Measurements from ENCODE around the gene RXRA. TPM values are rescaled to one million over a fixed set of nuclear protein-coding genes. Genes with fewer than 3 reads are reported as not detected.

The RXRA gene
- polyA plus RNA-seq, 1 donor from 2014 or later = 2.7 TPM

DNA sequence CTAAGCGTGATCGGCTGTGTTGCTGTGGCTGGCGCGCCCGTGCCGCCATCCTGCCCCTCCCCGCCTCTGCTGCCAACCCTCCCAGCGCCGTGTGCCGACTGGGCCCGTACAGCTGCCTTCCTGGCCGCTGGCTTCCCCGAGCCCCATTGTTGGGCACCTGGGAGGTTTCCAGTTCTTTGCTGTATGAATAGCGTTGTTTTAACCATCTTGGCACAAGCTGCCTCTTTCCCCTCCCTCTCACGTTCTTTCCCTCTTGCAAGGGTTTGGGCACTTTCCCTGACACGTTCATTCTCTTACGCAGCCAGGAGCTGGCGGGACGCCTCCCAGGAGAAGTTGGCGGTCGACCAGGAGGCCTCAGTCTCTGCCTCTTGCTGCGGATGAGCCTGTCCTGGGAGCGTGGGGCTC, 43.1 kb upstream of the RXRA start:
- H3K9ac ChIP-seq (ENCODE audit: low read length) = no peak overlapping the region
- H3K9me3 ChIP-seq (ENCODE audit: low read length) = no peaks in the 10 kb centered on the region
- no peaks in the 10 kb centered on the region for H3K27me3 ChIP-seq (ENCODE audit: insufficient read depth, low read depth, low read length)
- H2AFZ ChIP-seq (ENCODE audit: low read depth, low read length) = no peak overlapping the region
- no peak overlapping the region for H3K27ac ChIP-seq (ENCODE audit: low read length)
- H3K79me2 ChIP-seq (replicated peaks; ENCODE audit: insufficient read depth, low read length) = no peaks in the 10 kb centered on the region
- no peak overlapping the region for H3K4me3 ChIP-seq (ENCODE audit: low read length)
- no peaks in the 10 kb centered on the region for H3K9me2 ChIP-seq (ENCODE audit: insufficient read depth, low read length)
- no peaks in the 10 kb centered on the region for H3F3A ChIP-seq (ENCODE audit: insufficient read depth, low read length, poor library complexity, severe bottlenecking)
- no peaks in the 10 kb centered on the region for H4K20me1 ChIP-seq (ENCODE audit: insufficient read depth)
- TF ChIP-seq SMC3 (conservative IDR thresholded peaks at IDR 0.05; ENCODE audit: poor library complexity) (no peak), RAD21 (conservative IDR thresholded peaks at IDR 0.05) (no peak), EZH2 (IDR thresholded peaks at IDR 0.05; ENCODE audit: borderline replicate concordance, insufficient read depth, low read length, poor library complexity, severe bottlenecking) (no peak), CTCF (IDR thresholded peaks at IDR 0.05; ENCODE audit: poor library complexity, severe bottlenecking) (no peak), TAF1 (IDR thresholded peaks at IDR 0.05; ENCODE audit: low read depth) (no peak), POLR2AphosphoS5 (IDR thresholded peaks at IDR 0.05) (no peak), EP300 (conservative IDR thresholded peaks at IDR 0.05; ENCODE audit: poor library complexity, severe bottlenecking) (no peak), MXI1 (conservative IDR thresholded peaks at IDR 0.05; ENCODE audit: poor library complexity, severe bottlenecking) (no peak)
- TF ChIP-seq, protein P1, sequence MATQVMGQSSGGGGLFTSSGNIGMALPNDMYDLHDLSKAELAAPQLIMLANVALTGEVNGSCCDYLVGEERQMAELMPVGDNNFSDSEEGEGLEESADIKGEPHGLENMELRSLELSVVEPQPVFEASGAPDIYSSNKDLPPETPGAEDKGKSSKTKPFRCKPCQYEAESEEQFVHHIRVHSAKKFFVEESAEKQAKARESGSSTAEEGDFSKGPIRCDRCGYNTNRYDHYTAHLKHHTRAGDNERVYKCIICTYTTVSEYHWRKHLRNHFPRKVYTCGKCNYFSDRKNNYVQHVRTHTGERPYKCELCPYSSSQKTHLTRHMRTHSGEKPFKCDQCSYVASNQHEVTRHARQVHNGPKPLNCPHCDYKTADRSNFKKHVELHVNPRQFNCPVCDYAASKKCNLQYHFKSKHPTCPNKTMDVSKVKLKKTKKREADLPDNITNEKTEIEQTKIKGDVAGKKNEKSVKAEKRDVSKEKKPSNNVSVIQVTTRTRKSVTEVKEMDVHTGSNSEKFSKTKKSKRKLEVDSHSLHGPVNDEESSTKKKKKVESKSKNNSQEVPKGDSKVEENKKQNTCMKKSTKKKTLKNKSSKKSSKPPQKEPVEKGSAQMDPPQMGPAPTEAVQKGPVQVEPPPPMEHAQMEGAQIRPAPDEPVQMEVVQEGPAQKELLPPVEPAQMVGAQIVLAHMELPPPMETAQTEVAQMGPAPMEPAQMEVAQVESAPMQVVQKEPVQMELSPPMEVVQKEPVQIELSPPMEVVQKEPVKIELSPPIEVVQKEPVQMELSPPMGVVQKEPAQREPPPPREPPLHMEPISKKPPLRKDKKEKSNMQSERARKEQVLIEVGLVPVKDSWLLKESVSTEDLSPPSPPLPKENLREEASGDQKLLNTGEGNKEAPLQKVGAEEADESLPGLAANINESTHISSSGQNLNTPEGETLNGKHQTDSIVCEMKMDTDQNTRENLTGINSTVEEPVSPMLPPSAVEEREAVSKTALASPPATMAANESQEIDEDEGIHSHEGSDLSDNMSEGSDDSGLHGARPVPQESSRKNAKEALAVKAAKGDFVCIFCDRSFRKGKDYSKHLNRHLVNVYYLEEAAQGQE (IDR thresholded peaks at IDR 0.05; ENCODE audit: borderline replicate concordance) = no peak
- no peak overlapping the region for H3K4me2 ChIP-seq (ENCODE audit: low read length)
- no peaks in the 10 kb centered on the region for H3K36me3 ChIP-seq (ENCODE audit: insufficient read depth, low read length)

DNA sequence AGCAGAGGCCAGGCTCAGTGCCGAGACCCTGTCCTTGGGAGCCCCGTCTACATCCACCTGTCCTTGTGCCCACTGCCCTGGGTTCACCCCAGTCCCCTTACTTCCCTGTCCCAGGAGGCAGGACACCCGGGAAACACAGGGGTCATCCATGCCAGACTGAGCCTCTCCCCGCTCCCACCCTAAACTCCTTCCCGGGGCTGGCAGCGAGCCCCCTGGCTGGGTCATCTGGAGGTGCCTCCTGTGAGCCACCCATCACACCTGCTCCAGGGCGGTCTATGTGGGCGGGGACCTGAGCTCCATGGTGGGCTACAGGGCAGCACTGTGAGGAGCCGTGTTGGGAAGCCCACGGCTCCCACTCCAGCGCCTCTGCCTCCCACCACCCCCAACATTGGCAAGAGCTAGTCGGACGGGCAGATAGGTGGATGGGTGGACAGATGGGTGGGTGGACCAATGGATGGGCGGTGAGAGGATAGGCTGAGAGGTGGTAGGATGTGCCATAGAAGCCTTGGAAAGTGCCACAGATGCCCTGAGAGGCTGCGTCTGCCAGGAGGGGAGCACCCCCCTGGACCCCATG, 42.5 kb upstream of the RXRA start:
- Histone ChIP-seq H3K9ac (ENCODE audit: low read length) (no peak overlapping the region), H3K27me3 (ENCODE audit: insufficient read depth, low read depth, low read length) (no peaks in the 10 kb centered on the region), H3K4me3 (ENCODE audit: low read length) (no peak overlapping the region), H3K27ac (ENCODE audit: low read length) (no peak overlapping the region), H2AFZ (ENCODE audit: low read depth, low read length) (no peak overlapping the region), H3K9me2 (ENCODE audit: insufficient read depth, low read length) (no peaks in the 10 kb centered on the region), H3F3A (ENCODE audit: insufficient read depth, low read length, poor library complexity, severe bottlenecking) (no peaks in the 10 kb centered on the region), H3K79me2 (replicated peaks; ENCODE audit: insufficient read depth, low read length) (no peaks in the 10 kb centered on the region), H4K20me1 (ENCODE audit: insufficient read depth) (no peaks in the 10 kb centered on the region), H3K9me3 (ENCODE audit: low read length) (no peaks in the 10 kb centered on the region), H3K36me3 (ENCODE audit: insufficient read depth, low read length) (no peaks in the 10 kb centered on the region), H3K4me2 (ENCODE audit: low read length) (no peak overlapping the region)
- TF ChIP-seq, protein P1 (IDR thresholded peaks at IDR 0.05; ENCODE audit: borderline replicate concordance) = no peak
- TF ChIP-seq RAD21 (conservative IDR thresholded peaks at IDR 0.05) (no peak), TAF1 (IDR thresholded peaks at IDR 0.05; ENCODE audit: low read depth) (no peak), POLR2AphosphoS5 (IDR thresholded peaks at IDR 0.05) (no peak), EZH2 (IDR thresholded peaks at IDR 0.05; ENCODE audit: borderline replicate concordance, insufficient read depth, low read length, poor library complexity, severe bottlenecking) (no peak), SMC3 (conservative IDR thresholded peaks at IDR 0.05; ENCODE audit: poor library complexity) (no peak), EP300 (conservative IDR thresholded peaks at IDR 0.05; ENCODE audit: poor library complexity, severe bottlenecking) (no peak)
